CD4-positive, alpha-beta T cell (primary cell): ENCODE data around the gene SLC2A1. TPM values are rescaled to one million over a fixed set of nuclear protein-coding genes. Genes with fewer than 3 reads are reported as not detected.

Experiments
- ATAC-seq: fragments of 200-7000 bp; cut with Tn5 transposase; one replicate; pipeline ENCODE4 v1.10.0; 2022; ENCODE audit warnings: mild to moderate bottlenecking; ENCODE audit not compliant: poor library complexity
- CTCF ChIA-PET: fragments of 350-600 bp; sonication (Branson Sonifier 250); formaldehyde crosslinking; loops from one replicate; lab custom pipeline; 2021; ENCODE audit warnings: antibody characterized with exemption, inconsistent platforms; lab: Charles Lee
- POLR2A ChIA-PET: fragments of 350-600 bp; sonication (Branson Sonifier 250); formaldehyde crosslinking; loops from one replicate; lab custom pipeline; 2021; ENCODE audit warnings: antibody characterized with exemption, inconsistent platforms; lab: Charles Lee
- DNase-seq, 14 experiments: peaks; one replicate each; pipeline ENCODE4 v3.0.0-alpha.2; 2013 to 2020; ENCODE audit warnings: mixed read lengths in 2 of 14
- H3K27ac ChIP-seq, 2 donors: one replicate each; pipeline versions ENCODE4 v1.5.1 to v1.7.0; 2013; ENCODE audit warnings: low read length in 2 of 2, low read depth in 1 of 2, mild to moderate bottlenecking in 1 of 2
- H3K27me3 ChIP-seq, 2 experiments: 1 replicate in 1 of 2; 2 replicates in 1 of 2; pipeline versions ENCODE4 v1.6.1 to v1.7.0; 2013; ENCODE audit warnings: low read length in 2 of 2, control low read depth in 1 of 2, mild to moderate bottlenecking in 1 of 2, moderate library complexity in 1 of 2; ENCODE audit not compliant: insufficient read depth in 2 of 2, control insufficient read depth in 1 of 2
- H3K36me3 ChIP-seq: one replicate; pipeline ENCODE4 v1.6.1; 2013; ENCODE audit warnings: low read length, control low read depth; ENCODE audit not compliant: insufficient read depth
- H3K4me1 ChIP-seq: one replicate; pipeline ENCODE4 v1.6.1; 2013; ENCODE audit warnings: low read length, control low read depth; ENCODE audit not compliant: insufficient read depth
- H3K4me3 ChIP-seq: one replicate; pipeline ENCODE4 v1.5.1; 2013; ENCODE audit warnings: mild to moderate bottlenecking, low read length, moderate library complexity
- H3K9me3 ChIP-seq, 2 experiments: 1 replicate in 1 of 2; 2 replicates in 1 of 2; pipeline versions ENCODE4 v1.6.1 to v1.7.0; 2013; ENCODE audit warnings: low read length in 2 of 2, mild to moderate bottlenecking in 2 of 2, control low read depth in 1 of 2, moderate library complexity in 1 of 2; ENCODE audit not compliant: control insufficient read depth in 1 of 2, insufficient read depth in 1 of 2
- H3K27ac Mint-ChIP-seq: one replicate; pipeline ENCODE4 v1.8.0; 2020; ENCODE audit warnings: mixed read lengths
- H3K27me3 Mint-ChIP-seq: one replicate; pipeline ENCODE4 v1.8.0; 2021; ENCODE audit warnings: mixed read lengths
- H3K36me3 Mint-ChIP-seq: one replicate; pipeline ENCODE4 v1.8.0; 2021; ENCODE audit warnings: low read depth, mixed read lengths
- H3K4me1 Mint-ChIP-seq: one replicate; pipeline ENCODE4 v1.8.0; 2021; ENCODE audit warnings: low read depth, mixed read lengths
- H3K4me3 Mint-ChIP-seq: one replicate; pipeline ENCODE4 v1.8.0; 2020; ENCODE audit warnings: mild to moderate bottlenecking, mixed read lengths
- H3K9me3 Mint-ChIP-seq: one replicate; pipeline ENCODE4 v1.8.0; 2020; ENCODE audit warnings: mixed read lengths
- CTCF ChIP-seq: fragments of 200-600 bp; IDR thresholded peaks from one replicate; pipeline ENCODE4 v1.8.0; 2022; ENCODE audit warnings: antibody characterized with exemption, mild to moderate bottlenecking
- intact Hi-C, 2 experiments: fragments of 100-400 bp; cut with DNase I in 1 of 2; cut with micrococcal nuclease in 1 of 2; formaldehyde crosslinking; loops; one replicate each; pipeline versions ENCODE4 v1.15.1 to v1.9.0; 2023 to 2025; cut with DNase I, micrococcal nuclease
- total RNA-seq, 174 experiments: library from RNA in 2 of 174; stranded (reverse) in 2 of 174; gene quantifications; one replicate each; pipeline ENCODE4 v1.2.3 and lab custom pipeline; 2021 to 2026

Gene SLC2A1
- total RNA-seq, 2 experiments from 2014 or later = 78.6 to 80.9 TPM

DNA sequence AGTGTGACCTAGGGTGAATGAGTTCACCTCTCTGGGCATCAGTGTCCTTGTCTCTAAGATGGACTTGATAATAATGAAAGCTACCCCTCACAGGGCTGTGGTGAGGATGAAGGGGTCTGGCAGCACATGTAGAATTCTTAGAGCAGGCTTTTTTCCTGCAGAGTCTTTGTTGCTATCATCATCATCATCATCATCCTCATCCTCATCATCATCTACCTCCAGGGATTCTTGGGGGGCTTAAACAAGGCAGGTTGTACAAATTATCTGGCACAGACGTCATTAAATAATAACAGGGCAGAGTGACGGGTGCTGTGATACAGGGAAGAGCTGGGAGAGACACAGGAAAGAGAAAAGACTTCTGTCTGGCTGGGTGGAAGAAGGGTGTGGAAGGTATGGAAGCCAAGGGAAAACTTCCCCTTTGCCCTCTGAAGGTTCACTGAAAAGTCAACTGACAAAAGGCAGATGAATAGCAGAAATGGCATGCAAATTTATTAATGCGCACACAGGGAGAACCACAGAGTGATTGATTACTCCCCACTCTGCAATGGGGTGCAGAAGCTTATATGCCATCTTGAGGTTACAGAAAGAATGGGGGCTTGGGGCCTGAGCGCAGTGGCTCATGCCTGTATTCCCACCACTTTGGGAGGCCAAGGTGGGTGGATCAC is 17.0 kb upstream of the SLC2A1 start:
- no peaks in the 10 kb centered on the region for H3K4me1 ChIP-seq
- H3K27ac Mint-ChIP-seq = no peak overlapping the region
- H3K9me3 ChIP-seq = no peaks in the 10 kb centered on the region
- H3K27me3 Mint-ChIP-seq = no peaks in the 10 kb centered on the region
- DNase-seq = no peak
- no peak for TF ChIP-seq CTCF
- no peak overlapping the region for H3K4me3 ChIP-seq
- H3K4me3 Mint-ChIP-seq = no peak overlapping the region
- ATAC-seq = no peak
- H3K27me3 ChIP-seq = no peaks in the 10 kb centered on the region
- no peak overlapping the region for H3K27ac ChIP-seq
- no peaks in the 10 kb centered on the region for H3K4me1 Mint-ChIP-seq
- no peaks in the 10 kb centered on the region for H3K9me3 Mint-ChIP-seq
- intact Hi-C loops = loop anchor here in 1 of 2 experiments (5.0 kb wide), 1 partner anchor 67 kb away; no protein-coding TSS in a partner anchor
- POLR2A ChIA-PET = interaction anchor here (0.6 kb wide), 1 partner anchor 553 kb away, joined by 3 read pairs; no protein-coding TSS in a partner anchor
- CTCF ChIA-PET = interaction anchor here (0.5 to 1.6 kb wide), 2 partner anchors 98 to 1583 kb away, joined by 4 to 5 read pairs; no protein-coding TSS in a partner anchor
- H3K36me3 ChIP-seq = no peaks in the 10 kb centered on the region
- no peaks in the 10 kb centered on the region for H3K36me3 Mint-ChIP-seq

DNA sequence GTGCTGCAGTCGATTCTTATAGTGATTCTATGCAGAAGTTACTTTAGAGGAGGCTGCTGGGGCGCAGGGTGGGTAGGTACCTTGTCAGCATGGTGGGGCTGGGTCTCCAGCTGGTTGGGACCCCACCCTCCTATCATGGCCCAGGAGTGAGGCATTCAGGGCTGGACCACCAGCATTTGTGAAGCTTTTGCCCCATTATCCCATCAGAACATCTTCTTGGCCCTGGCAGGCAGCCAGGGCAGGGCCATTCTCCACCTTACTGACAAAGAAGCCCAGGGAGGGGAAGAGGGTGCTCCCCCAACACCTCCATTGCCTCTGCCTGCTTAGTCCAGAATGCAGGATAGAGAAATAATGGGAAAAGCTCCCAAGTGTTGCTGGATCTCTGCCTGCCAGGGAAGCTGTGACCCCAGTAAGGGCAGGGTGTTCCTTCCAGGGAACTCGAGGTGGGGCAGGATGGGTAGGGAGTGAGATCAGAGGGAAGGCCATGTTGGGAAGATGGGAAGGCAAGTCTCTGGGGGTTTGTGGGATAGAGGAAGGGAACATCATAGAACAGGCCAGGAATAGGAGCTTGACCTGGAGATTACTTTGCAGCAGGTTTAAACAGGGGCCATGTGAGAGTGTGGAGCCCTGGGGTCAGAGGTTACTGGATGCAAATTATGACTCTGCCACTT is 16.2 kb upstream of the SLC2A1 start:
- POLR2A ChIA-PET = interaction anchor here (1.2 kb wide), 1 partner anchor 15 kb away, joined by 4 read pairs; no protein-coding TSS in a partner anchor

GRCh38 chr1:42973799-42974198 is 15.1 kb upstream of the SLC2A1 start:
- Histone ChIP-seq H3K4me3 (no peak overlapping the region), H3K27ac (no peak overlapping the region), H3K9me3 (no peaks in the 10 kb centered on the region), H3K27me3 (no peaks in the 10 kb centered on the region), H3K36me3 (no peaks in the 10 kb centered on the region), H3K4me1 (no peaks in the 10 kb centered on the region)
- no peaks in the 10 kb centered on the region for H3K36me3 Mint-ChIP-seq
- ChIA-PET CTCF (interaction anchor here (0.6 to 1.1 kb wide), 2 partner anchors 52 to 61 kb away, joined by 3 read pairs; no protein-coding TSS in a partner anchor), POLR2A (interaction anchor here (1.2 kb wide), 1 partner anchor 14 kb away, joined by 4 read pairs; no protein-coding TSS in a partner anchor)
- no peak overlapping the region for H3K27ac Mint-ChIP-seq
- no peak for TF ChIP-seq CTCF
- no peaks in the 10 kb centered on the region for H3K27me3 Mint-ChIP-seq
- no peaks in the 10 kb centered on the region for H3K4me1 Mint-ChIP-seq
- intact Hi-C loops = no loop called here
- H3K4me3 Mint-ChIP-seq = no peak overlapping the region
- DNase-seq = no peak
- no peaks in the 10 kb centered on the region for H3K9me3 Mint-ChIP-seq
- no peak for ATAC-seq

More for the DNA sequence above, 16.2 kb upstream of the SLC2A1 start:
- Mint-ChIP-seq H3K9me3 (no peaks in the 10 kb centered on the region), H3K4me3 (no peak overlapping the region), H3K4me1 (no peaks in the 10 kb centered on the region), H3K27me3 (no peaks in the 10 kb centered on the region), H3K36me3 (no peaks in the 10 kb centered on the region), H3K27ac (no peak overlapping the region)
- CTCF ChIA-PET = interaction anchor here (1.6 kb wide), 1 partner anchor 99 kb away, joined by 5 read pairs; no protein-coding TSS in a partner anchor
- no peaks in the 10 kb centered on the region for H3K4me1 ChIP-seq
- H3K9me3 ChIP-seq = no peaks in the 10 kb centered on the region
- no peak for TF ChIP-seq CTCF
- ATAC-seq = no peak
- intact Hi-C loops = loop anchor here in 1 of 2 experiments (5.0 kb wide), 1 partner anchor 67 kb away; no protein-coding TSS in a partner anchor
- no peak overlapping the region for H3K27ac ChIP-seq
- no peak for DNase-seq
- H3K27me3 ChIP-seq = no peaks in the 10 kb centered on the region
- H3K4me3 ChIP-seq = no peak overlapping the region
- no peaks in the 10 kb centered on the region for H3K36me3 ChIP-seq
